ENCODE measurements around the gene ATL3.

GRCh38 chr11:63643205-63643604, 28.0 kb downstream of the ATL3 start:
- no peak for TF ChIP-seq POLR2AphosphoS5 (IDR thresholded peaks at IDR 0.05; ENCODE audit: borderline replicate concordance, low read depth, low read length)
- TF ChIP-seq FOXP2 (optimal IDR thresholded peaks at IDR 0.05; ENCODE audit: control extremely low read depth, extremely low read length, insufficient read depth), result no peak
